ENCODE data around the gene NAV2.

NAV2 gene

GRCh38 chr11:19966927-19967326 is 254.3 kb downstream of the NAV2 start:
- Histone ChIP-seq H3K9ac (ENCODE audit: low read length) (no peak overlapping the region), H3K9me3 (ENCODE audit: control insufficient read depth, insufficient read depth, low read depth, low read length) (no peaks in the 10 kb centered on the region), H3K27me3 (ENCODE audit: control insufficient read depth, insufficient read depth, low read length) (no peaks in the 10 kb centered on the region), H3K27ac (ENCODE audit: low read depth, low read length) (no peak overlapping the region), H3K4me1 (ENCODE audit: control insufficient read depth, insufficient read depth, low read length) (peaks cover 4% of the 10 kb centered on the region; the same call in 1 of the 2 replicates), H3K4me3 (ENCODE audit: low read depth, low read length) (no peak overlapping the region), H3K36me3 (ENCODE audit: control insufficient read depth, insufficient read depth, low read length) (peaks cover 4% of the 10 kb centered on the region; the same call in 1 of the 2 replicates)

GRCh38 chr11:19967787-19968186 is 255.2 kb downstream of the NAV2 start:
- H3K27me3 ChIP-seq (ENCODE audit: control insufficient read depth, insufficient read depth, low read length), result no peaks in the 10 kb centered on the region
- H3K4me1 ChIP-seq (ENCODE audit: control insufficient read depth, insufficient read depth, low read length), result peaks cover 4% of the 10 kb centered on the region; the same call in 1 of the 2 replicates
- no peak overlapping the region for H3K27ac ChIP-seq (ENCODE audit: low read depth, low read length)
- H3K9ac ChIP-seq (ENCODE audit: low read length), result no peak overlapping the region
- H3K9me3 ChIP-seq (ENCODE audit: control insufficient read depth, insufficient read depth, low read depth, low read length), result no peaks in the 10 kb centered on the region
- peaks cover 4% of the 10 kb centered on the region; the same call in 1 of the 2 replicates for H3K36me3 ChIP-seq (ENCODE audit: control insufficient read depth, insufficient read depth, low read length)
- no peak overlapping the region for H3K4me3 ChIP-seq (ENCODE audit: low read depth, low read length)

- Histone ChIP-seq H3K36me3 (ENCODE audit: control insufficient read depth, insufficient read depth, low read length) (peaks cover 4% of the 10 kb centered on the region; the same call in 1 of the 2 replicates), H3K4me3 (ENCODE audit: low read depth, low read length) (no peak overlapping the region), H3K4me1 (ENCODE audit: control insufficient read depth, insufficient read depth, low read length) (peaks cover 3% of the 10 kb centered on the region; the same call in 1 of the 2 replicates), H3K9me3 (ENCODE audit: control insufficient read depth, insufficient read depth, low read depth, low read length) (no peaks in the 10 kb centered on the region), H3K27ac (ENCODE audit: low read depth, low read length) (no peak overlapping the region), H3K9ac (ENCODE audit: low read length) (no peak overlapping the region), H3K27me3 (ENCODE audit: control insufficient read depth, insufficient read depth, low read length) (no peaks in the 10 kb centered on the region)
These were observed 256.2 kb downstream of the NAV2 start for GRCh38 chr11:19968860-19969259.

GRCh38 chr11:19970944-19971343 is 258.3 kb downstream of the NAV2 start:
- H3K4me3 ChIP-seq (ENCODE audit: low read depth, low read length), result no peak overlapping the region
- no peaks in the 10 kb centered on the region for H3K27me3 ChIP-seq (ENCODE audit: control insufficient read depth, insufficient read depth, low read length)
- peaks cover 3% of the 10 kb centered on the region; the same call in 1 of the 2 replicates for H3K36me3 ChIP-seq (ENCODE audit: control insufficient read depth, insufficient read depth, low read length)
- H3K27ac ChIP-seq (ENCODE audit: low read depth, low read length), result no peak overlapping the region
- H3K9me3 ChIP-seq (ENCODE audit: control insufficient read depth, insufficient read depth, low read depth, low read length), result no peaks in the 10 kb centered on the region
- H3K9ac ChIP-seq (ENCODE audit: low read length), result no peak overlapping the region
- no peaks in the 10 kb centered on the region for H3K4me1 ChIP-seq (ENCODE audit: control insufficient read depth, insufficient read depth, low read length)

- no peak overlapping the region for H3K27ac ChIP-seq (ENCODE audit: low read depth, low read length)
These were observed 259.5 kb downstream of the NAV2 start for GRCh38 chr11:19972091-19972490.

GRCh38 chr11:19972651-19973050 is 260.0 kb downstream of the NAV2 start:
- no peak overlapping the region for H3K9ac ChIP-seq (ENCODE audit: low read length)
- H3K9me3 ChIP-seq (ENCODE audit: control insufficient read depth, insufficient read depth, low read depth, low read length), result no peaks in the 10 kb centered on the region
- no peaks in the 10 kb centered on the region for H3K4me1 ChIP-seq (ENCODE audit: control insufficient read depth, insufficient read depth, low read length)
- no peaks in the 10 kb centered on the region for H3K27me3 ChIP-seq (ENCODE audit: control insufficient read depth, insufficient read depth, low read length)
- H3K27ac ChIP-seq (ENCODE audit: low read depth, low read length), result no peak overlapping the region
- no peaks in the 10 kb centered on the region; the same call in 1 of the 2 replicates for H3K36me3 ChIP-seq (ENCODE audit: control insufficient read depth, insufficient read depth, low read length)
- no peak overlapping the region for H3K4me3 ChIP-seq (ENCODE audit: low read depth, low read length)

More at GRCh38 chr11:19972091-19972490, 259.5 kb downstream of the NAV2 start:
- H3K4me1 ChIP-seq (ENCODE audit: control insufficient read depth, insufficient read depth, low read length), result no peaks in the 10 kb centered on the region
- no peak overlapping the region for H3K4me3 ChIP-seq (ENCODE audit: low read depth, low read length)
- H3K9me3 ChIP-seq (ENCODE audit: control insufficient read depth, insufficient read depth, low read depth, low read length), result no peaks in the 10 kb centered on the region
- no peaks in the 10 kb centered on the region for H3K27me3 ChIP-seq (ENCODE audit: control insufficient read depth, insufficient read depth, low read length)
- H3K9ac ChIP-seq (ENCODE audit: low read length), result no peak overlapping the region
- no peaks in the 10 kb centered on the region; the same call in 1 of the 2 replicates for H3K36me3 ChIP-seq (ENCODE audit: control insufficient read depth, insufficient read depth, low read length)

- H3K9ac ChIP-seq (ENCODE audit: low read length), result no peak overlapping the region
- no peak overlapping the region for H3K4me3 ChIP-seq (ENCODE audit: low read depth, low read length)
- H3K27me3 ChIP-seq (ENCODE audit: control insufficient read depth, insufficient read depth, low read length), result no peaks in the 10 kb centered on the region
- H3K4me1 ChIP-seq (ENCODE audit: control insufficient read depth, insufficient read depth, low read length), result no peaks in the 10 kb centered on the region
- H3K36me3 ChIP-seq (ENCODE audit: control insufficient read depth, insufficient read depth, low read length), result no peaks in the 10 kb centered on the region; the same call in 1 of the 2 replicates
- no peaks in the 10 kb centered on the region for H3K9me3 ChIP-seq (ENCODE audit: control insufficient read depth, insufficient read depth, low read depth, low read length)
- H3K27ac ChIP-seq (ENCODE audit: low read depth, low read length), result no peak overlapping the region
These were observed 260.5 kb downstream of the NAV2 start for GRCh38 chr11:19973136-19973635.

GRCh38 chr11:19974886-19975285 is 262.2 kb downstream of the NAV2 start:
- Histone ChIP-seq H3K4me3 (ENCODE audit: low read depth, low read length) (no peak overlapping the region), H3K9me3 (ENCODE audit: control insufficient read depth, insufficient read depth, low read depth, low read length) (no peaks in the 10 kb centered on the region), H3K9ac (ENCODE audit: low read length) (no peak overlapping the region), H3K27ac (ENCODE audit: low read depth, low read length) (no peak overlapping the region), H3K4me1 (ENCODE audit: control insufficient read depth, insufficient read depth, low read length) (peaks cover 4% of the 10 kb centered on the region; the same call in 1 of the 2 replicates), H3K36me3 (ENCODE audit: control insufficient read depth, insufficient read depth, low read length) (no peaks in the 10 kb centered on the region; the same call in 1 of the 2 replicates), H3K27me3 (ENCODE audit: control insufficient read depth, insufficient read depth, low read length) (no peaks in the 10 kb centered on the region)

GRCh38 chr11:19975414-19975990 is 262.9 kb downstream of the NAV2 start:
- Histone ChIP-seq H3K9ac (ENCODE audit: low read length) (no peak overlapping the region), H3K27me3 (ENCODE audit: control insufficient read depth, insufficient read depth, low read length) (no peaks in the 10 kb centered on the region), H3K4me3 (ENCODE audit: low read depth, low read length) (no peak overlapping the region), H3K4me1 (ENCODE audit: control insufficient read depth, insufficient read depth, low read length) (peaks cover 4% of the 10 kb centered on the region; the same call in 1 of the 2 replicates), H3K27ac (ENCODE audit: low read depth, low read length) (no peak overlapping the region), H3K36me3 (ENCODE audit: control insufficient read depth, insufficient read depth, low read length) (no peaks in the 10 kb centered on the region; the same call in 1 of the 2 replicates), H3K9me3 (ENCODE audit: control insufficient read depth, insufficient read depth, low read depth, low read length) (no peaks in the 10 kb centered on the region)

- H3K4me1 ChIP-seq (ENCODE audit: control insufficient read depth, insufficient read depth, low read length), result peaks cover 4% of the 10 kb centered on the region; the same call in 1 of the 2 replicates
- no peaks in the 10 kb centered on the region; the same call in 1 of the 2 replicates for H3K36me3 ChIP-seq (ENCODE audit: control insufficient read depth, insufficient read depth, low read length)
- H3K4me3 ChIP-seq (ENCODE audit: low read depth, low read length), result no peak overlapping the region
- no peaks in the 10 kb centered on the region for H3K27me3 ChIP-seq (ENCODE audit: control insufficient read depth, insufficient read depth, low read length)
- no peak overlapping the region for H3K9ac ChIP-seq (ENCODE audit: low read length)
- H3K9me3 ChIP-seq (ENCODE audit: control insufficient read depth, insufficient read depth, low read depth, low read length), result no peaks in the 10 kb centered on the region
- no peak overlapping the region for H3K27ac ChIP-seq (ENCODE audit: low read depth, low read length)
These were observed 263.8 kb downstream of the NAV2 start for GRCh38 chr11:19976281-19976941.

- Histone ChIP-seq H3K27ac (ENCODE audit: low read depth, low read length) (no peak overlapping the region), H3K27me3 (ENCODE audit: control insufficient read depth, insufficient read depth, low read length) (no peaks in the 10 kb centered on the region), H3K4me3 (ENCODE audit: low read depth, low read length) (no peak overlapping the region), H3K9me3 (ENCODE audit: control insufficient read depth, insufficient read depth, low read depth, low read length) (no peaks in the 10 kb centered on the region), H3K36me3 (ENCODE audit: control insufficient read depth, insufficient read depth, low read length) (no peaks in the 10 kb centered on the region; the same call in 1 of the 2 replicates), H3K9ac (ENCODE audit: low read length) (no peak overlapping the region), H3K4me1 (ENCODE audit: control insufficient read depth, insufficient read depth, low read length) (peaks cover 4% of the 10 kb centered on the region; the same call in 1 of the 2 replicates)
These were observed 265.3 kb downstream of the NAV2 start for GRCh38 chr11:19977941-19978340.

Measured in HUES6 (cell line).